ENCODE results near the gene RPS6KB2.

DNA sequence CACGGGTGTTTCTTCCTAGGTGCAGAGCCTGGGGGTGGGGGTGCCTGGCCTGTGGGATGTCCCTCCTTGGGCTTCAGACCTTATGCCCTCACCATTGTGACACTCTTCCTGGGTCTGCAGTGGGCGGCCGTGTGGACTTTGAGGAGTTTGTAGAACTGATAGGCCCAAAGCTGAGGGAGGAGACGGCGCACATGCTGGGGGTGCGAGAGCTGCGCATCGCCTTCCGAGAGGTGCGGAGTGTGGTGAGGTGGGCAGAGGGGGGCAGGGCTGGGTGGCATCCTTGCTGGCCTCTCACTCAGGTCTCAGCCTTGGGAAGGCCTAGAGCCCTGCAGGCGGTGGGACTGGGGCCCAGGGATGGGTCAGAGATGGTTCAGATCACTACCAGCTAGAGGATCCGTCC, 29.2 kb downstream of the RPS6KB2 start:
- TF ChIP-seq JUN (IDR thresholded peaks at IDR 0.05; ENCODE audit: borderline replicate concordance, insufficient read depth, insufficient read length, low read depth): no peak
- TF ChIP-seq CTCF (IDR thresholded peaks at IDR 0.05; ENCODE audit: extremely low read depth in 1 of 2, insufficient read depth in 1 of 2, low read depth in 1 of 2, low read length in 2 of 2): no peak
- no peak for TF ChIP-seq POLR2A (IDR thresholded peaks at IDR 0.05; ENCODE audit: low read depth, low read length)
- no peak for TF ChIP-seq EZH2 (IDR thresholded peaks at IDR 0.05; ENCODE audit: borderline replicate concordance, low read depth, low read length, severe bottlenecking)

Data from endothelial cell of umbilical vein (primary cell).